Measurements from ENCODE around the gene ZBTB43. TPM values are rescaled to one million over a fixed set of nuclear protein-coding genes. Genes with fewer than 3 reads are reported as not detected.
A peak's percentile ranks its signal among the peaks of the same experiment; 100 is the strongest.
"Not testable (repeated sequence)": the region's sequence is repeated elsewhere in the genome, so short reads cannot be mapped to it uniquely, and the experiment has no call there.

The ZBTB43 gene
- total RNA-seq, 1 experiment from 2014 or later: 32.4 TPM

GRCh38 chr9:126773004-126773607 lies 31.7 kb upstream of the ZBTB43 start:
- DNase-seq (ENCODE audit: unreplicated experiment): peak; percentile 35
- H3K27me3 Mint-ChIP-seq (ENCODE audit: insufficient read depth, unreplicated experiment): peaks cover 17% of the 10 kb centered on the region
- TF ChIP-seq, protein P1, sequence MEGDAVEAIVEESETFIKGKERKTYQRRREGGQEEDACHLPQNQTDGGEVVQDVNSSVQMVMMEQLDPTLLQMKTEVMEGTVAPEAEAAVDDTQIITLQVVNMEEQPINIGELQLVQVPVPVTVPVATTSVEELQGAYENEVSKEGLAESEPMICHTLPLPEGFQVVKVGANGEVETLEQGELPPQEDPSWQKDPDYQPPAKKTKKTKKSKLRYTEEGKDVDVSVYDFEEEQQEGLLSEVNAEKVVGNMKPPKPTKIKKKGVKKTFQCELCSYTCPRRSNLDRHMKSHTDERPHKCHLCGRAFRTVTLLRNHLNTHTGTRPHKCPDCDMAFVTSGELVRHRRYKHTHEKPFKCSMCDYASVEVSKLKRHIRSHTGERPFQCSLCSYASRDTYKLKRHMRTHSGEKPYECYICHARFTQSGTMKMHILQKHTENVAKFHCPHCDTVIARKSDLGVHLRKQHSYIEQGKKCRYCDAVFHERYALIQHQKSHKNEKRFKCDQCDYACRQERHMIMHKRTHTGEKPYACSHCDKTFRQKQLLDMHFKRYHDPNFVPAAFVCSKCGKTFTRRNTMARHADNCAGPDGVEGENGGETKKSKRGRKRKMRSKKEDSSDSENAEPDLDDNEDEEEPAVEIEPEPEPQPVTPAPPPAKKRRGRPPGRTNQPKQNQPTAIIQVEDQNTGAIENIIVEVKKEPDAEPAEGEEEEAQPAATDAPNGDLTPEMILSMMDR (IDR thresholded peaks at IDR 0.05; ENCODE audit: unreplicated experiment): peak; percentile 45
- H3K4me1 Mint-ChIP-seq (ENCODE audit: insufficient read depth, unreplicated experiment): no peaks in the 10 kb centered on the region
- POLR2A ChIA-PET: no interaction called here
- no peaks in the 10 kb centered on the region for H3K36me3 Mint-ChIP-seq (ENCODE audit: insufficient read depth, unreplicated experiment)
- intact Hi-C loops (cut with micrococcal nuclease): no loop called here
- no peak overlapping the region for H3K27ac Mint-ChIP-seq (ENCODE audit: low read depth, unreplicated experiment)
- BruUV-seq (replicated peaks): no TSS peak
- CTCF ChIA-PET: interaction anchor here (0.6 to 2.5 kb wide), 3 partner anchors 9 to 68 kb away, joined by 3 to 14 read pairs (median 3); no protein-coding TSS in a partner anchor
- H3K4me3 Mint-ChIP-seq (ENCODE audit: unreplicated experiment): no peak overlapping the region
- no peaks in the 10 kb centered on the region for H3K9me3 Mint-ChIP-seq (ENCODE audit: unreplicated experiment)

DNA sequence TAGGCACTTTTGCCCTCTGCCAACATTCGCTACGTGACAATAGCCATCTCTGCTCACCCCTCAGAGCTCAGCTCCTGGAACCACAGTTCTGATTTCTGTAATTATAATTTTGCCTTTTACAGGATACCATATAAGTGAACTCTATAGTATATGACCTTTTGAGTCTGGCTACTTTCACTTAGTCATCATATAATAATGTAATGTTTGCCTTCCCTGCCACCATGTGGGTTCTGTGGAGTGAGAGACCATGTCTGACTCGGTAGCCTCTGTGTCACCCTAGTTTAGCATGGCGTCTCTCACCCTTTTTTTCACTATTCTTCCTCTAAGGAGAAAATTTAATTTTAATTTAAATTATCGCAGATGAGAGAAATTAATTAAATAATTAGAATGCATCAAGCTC lies 28.9 kb upstream of the ZBTB43 start:
- Mint-ChIP-seq H3K9me3 (ENCODE audit: unreplicated experiment) (no peaks in the 10 kb centered on the region), H3K36me3 (ENCODE audit: insufficient read depth, unreplicated experiment) (no peaks in the 10 kb centered on the region), H3K4me1 (ENCODE audit: insufficient read depth, unreplicated experiment) (no peaks in the 10 kb centered on the region), H3K27me3 (ENCODE audit: insufficient read depth, unreplicated experiment) (peaks cover 17% of the 10 kb centered on the region), H3K27ac (ENCODE audit: low read depth, unreplicated experiment) (no peak overlapping the region), H3K4me3 (ENCODE audit: unreplicated experiment) (no peak overlapping the region)
- POLR2A ChIA-PET: interaction anchor here (1.1 kb wide), 1 partner anchor 30 kb away, joined by 3 read pairs; no protein-coding TSS in a partner anchor
- intact Hi-C loops (cut with micrococcal nuclease): no loop called here
- BruUV-seq (replicated peaks): no TSS peak
- CTCF ChIA-PET: interaction anchor here (0.7 to 11.8 kb wide), 3 partner anchors 10 to 154 kb away, joined by 4 to 358 read pairs (median 4); no protein-coding TSS in a partner anchor
- no peak for DNase-seq (ENCODE audit: unreplicated experiment)
- TF ChIP-seq, protein P1 (IDR thresholded peaks at IDR 0.05; ENCODE audit: unreplicated experiment): no peak

DNA sequence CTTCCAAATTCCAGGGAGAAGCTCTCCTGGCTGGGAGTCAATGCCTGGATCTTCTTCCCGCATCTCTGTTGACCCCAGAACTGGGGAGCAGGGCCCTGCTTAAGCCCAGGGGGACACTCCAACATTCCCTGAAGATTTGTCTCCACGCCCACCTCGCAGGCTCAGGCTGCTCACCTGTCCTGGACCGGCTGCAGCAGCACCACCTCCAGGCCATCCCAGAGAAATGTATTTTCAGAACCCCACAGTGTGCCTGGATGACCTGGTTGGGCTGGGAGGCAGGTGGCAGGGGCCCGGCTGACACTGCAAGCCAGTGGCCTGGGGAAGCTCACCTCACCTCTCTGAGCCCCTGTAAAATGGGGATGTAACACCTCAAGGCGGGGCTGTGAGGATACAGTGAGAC lies 27.1 kb upstream of the ZBTB43 start:
- peaks cover 17% of the 10 kb centered on the region for H3K27me3 Mint-ChIP-seq (ENCODE audit: insufficient read depth, unreplicated experiment)
- ChIA-PET CTCF (interaction anchor here (0.6 to 11.8 kb wide), 10 partner anchors 8 to 1064 kb away, joined by 3 to 358 read pairs (median 4); no protein-coding TSS in a partner anchor), POLR2A (interaction anchor here (1.6 to 8.1 kb wide), 2 partner anchors 13 to 72 kb away, joined by 5 to 85 read pairs; no protein-coding TSS in a partner anchor)
- BruUV-seq (replicated peaks): no TSS peak
- H3K36me3 Mint-ChIP-seq (ENCODE audit: insufficient read depth, unreplicated experiment): no peaks in the 10 kb centered on the region
- H3K4me3 Mint-ChIP-seq (ENCODE audit: unreplicated experiment): no peak overlapping the region
- intact Hi-C loops (cut with micrococcal nuclease): no loop called here
- no peak overlapping the region for H3K27ac Mint-ChIP-seq (ENCODE audit: low read depth, unreplicated experiment)
- H3K9me3 Mint-ChIP-seq (ENCODE audit: unreplicated experiment): no peaks in the 10 kb centered on the region
- TF ChIP-seq, protein P1 (IDR thresholded peaks at IDR 0.05; ENCODE audit: unreplicated experiment): no peak
- peaks cover 5% of the 10 kb centered on the region for H3K4me1 Mint-ChIP-seq (ENCODE audit: insufficient read depth, unreplicated experiment)
- peak; percentile 34 for DNase-seq (ENCODE audit: unreplicated experiment)

DNA sequence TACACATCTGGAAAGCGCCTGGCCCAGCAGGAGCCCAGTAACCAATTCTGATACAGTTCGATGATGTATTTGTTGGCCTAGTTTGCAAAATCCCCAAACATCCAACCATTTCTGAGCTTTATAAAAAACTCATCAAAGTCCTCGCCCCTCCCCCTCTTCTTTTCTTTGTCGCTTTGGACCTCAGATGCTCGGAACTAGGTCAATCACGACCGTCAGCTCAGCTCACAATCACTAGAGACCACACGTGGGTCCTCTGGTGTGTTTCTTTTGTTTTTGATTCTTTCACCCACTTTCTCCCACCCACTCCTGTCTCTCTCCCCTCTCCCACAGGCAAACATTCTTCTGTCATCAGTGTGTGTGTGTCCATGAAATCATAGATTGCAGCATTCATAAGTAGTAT lies 26.7 kb upstream of the ZBTB43 start:
- no peak for DNase-seq (ENCODE audit: unreplicated experiment)
- BruUV-seq (replicated peaks): no TSS peak
- intact Hi-C loops (cut with micrococcal nuclease): no loop called here
- peaks cover 17% of the 10 kb centered on the region for H3K27me3 Mint-ChIP-seq (ENCODE audit: insufficient read depth, unreplicated experiment)
- ChIA-PET CTCF (interaction anchor here (0.6 to 11.8 kb wide), 11 partner anchors 9 to 1064 kb away, joined by 3 to 358 read pairs (median 3); no protein-coding TSS in a partner anchor), POLR2A (interaction anchor here (0.7 to 8.1 kb wide), 3 partner anchors 13 to 73 kb away, joined by 3 to 85 read pairs (median 5); no protein-coding TSS in a partner anchor)
- H3K9me3 Mint-ChIP-seq (ENCODE audit: unreplicated experiment): no peaks in the 10 kb centered on the region
- H3K4me3 Mint-ChIP-seq (ENCODE audit: unreplicated experiment): no peak overlapping the region
- H3K36me3 Mint-ChIP-seq (ENCODE audit: insufficient read depth, unreplicated experiment): no peaks in the 10 kb centered on the region
- H3K27ac Mint-ChIP-seq (ENCODE audit: low read depth, unreplicated experiment): no peak overlapping the region
- H3K4me1 Mint-ChIP-seq (ENCODE audit: insufficient read depth, unreplicated experiment): peaks cover 5% of the 10 kb centered on the region
- TF ChIP-seq, protein P1 (IDR thresholded peaks at IDR 0.05; ENCODE audit: unreplicated experiment): no peak

- H3K9me3 Mint-ChIP-seq (ENCODE audit: unreplicated experiment): not testable (repeated sequence)
These were observed 26.1 kb upstream of the ZBTB43 start for GRCh38 chr9:126778696-126779095.

More at GRCh38 chr9:126778696-126779095, 26.1 kb upstream of the ZBTB43 start:
- H3K36me3 Mint-ChIP-seq (ENCODE audit: insufficient read depth, unreplicated experiment); intact Hi-C loops (cut with micrococcal nuclease); H3K4me1 Mint-ChIP-seq (ENCODE audit: insufficient read depth, unreplicated experiment); H3K27ac Mint-ChIP-seq (ENCODE audit: low read depth, unreplicated experiment); DNase-seq (ENCODE audit: unreplicated experiment); H3K4me3 Mint-ChIP-seq (ENCODE audit: unreplicated experiment); BruUV-seq (replicated peaks): not testable (repeated sequence)
- POLR2A ChIA-PET: interaction anchor here (0.7 to 8.1 kb wide), 3 partner anchors 12 to 73 kb away, joined by 3 to 85 read pairs (median 5); no protein-coding TSS in a partner anchor
- CTCF ChIA-PET: interaction anchor here (0.5 to 11.8 kb wide), 8 partner anchors 9 to 176 kb away, joined by 3 to 358 read pairs (median 4); no protein-coding TSS in a partner anchor
- H3K27me3 Mint-ChIP-seq (ENCODE audit: insufficient read depth, unreplicated experiment): peaks cover 17% of the 10 kb centered on the region
